Stimulated activated CD8-positive, alpha-beta memory T cell treated with anti-CD3 and anti-CD28 coated beads, Interleukin-7, amount 100 ng/mL, for 1 hour (primary cell): ENCODE data around the gene FAM168A.

ENCODE experiments used
- DNase-seq, 2 donors: peaks; one replicate each; pipeline ENCODE4 v3.0.0-alpha.2; 2020; ENCODE audit warnings: low read depth in 2 of 2

Gene FAM168A

DNA sequence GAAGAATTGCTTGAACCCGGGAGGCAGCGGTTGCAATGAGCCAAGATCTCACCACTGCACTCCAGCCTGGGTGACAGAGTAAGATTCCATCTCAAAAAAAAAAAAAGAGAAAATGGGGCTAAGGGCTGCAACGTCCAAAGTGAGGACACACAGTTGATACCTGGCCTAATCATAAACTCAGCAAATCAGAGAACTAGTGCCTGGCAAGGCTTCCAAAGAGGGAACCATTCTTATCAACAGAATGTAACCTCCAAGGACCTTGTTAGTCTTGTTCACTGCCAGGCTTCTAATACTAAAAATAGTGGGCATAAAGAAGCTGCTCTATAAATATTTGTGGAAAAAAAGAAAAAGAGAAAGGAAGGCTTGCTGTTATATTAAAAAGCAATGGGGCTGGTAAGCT, 42.3 kb downstream of the FAM168A start:
- no peak for DNase-seq

DNA sequence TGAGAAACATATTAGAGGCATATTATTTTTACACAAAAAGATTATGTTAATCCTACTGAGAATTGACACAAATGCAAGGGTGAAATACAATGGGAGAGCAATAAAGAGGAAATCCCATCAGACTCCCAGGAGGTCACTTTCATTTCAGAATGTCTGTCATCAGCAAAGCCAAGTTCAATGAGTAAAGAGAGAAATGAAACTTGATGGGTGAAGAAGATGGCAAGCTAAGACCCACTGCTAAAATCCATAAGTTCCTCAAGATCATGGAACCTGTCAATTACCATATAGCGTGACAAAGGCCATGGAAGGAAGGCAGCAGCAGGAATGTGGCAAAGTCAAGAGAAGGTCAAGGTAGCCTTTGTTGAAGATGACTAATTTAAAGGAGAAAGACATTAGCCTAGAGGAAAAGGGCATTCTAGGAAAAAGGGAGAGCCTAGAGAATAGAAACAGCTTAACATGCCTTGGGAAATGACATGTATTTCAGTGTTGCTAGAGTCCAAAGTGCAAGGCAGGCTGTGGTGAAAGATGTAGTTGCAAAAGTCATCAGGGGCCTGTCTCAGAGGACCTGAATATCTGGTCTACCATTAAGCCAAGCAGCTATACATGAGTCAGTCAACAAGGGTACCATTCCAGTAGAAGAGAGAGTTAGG, 43.1 kb downstream of the FAM168A start:
- no peak for DNase-seq

GRCh38 chr11:73553266-73553665, 44.6 kb downstream of the FAM168A start:
- no peak for DNase-seq

DNA sequence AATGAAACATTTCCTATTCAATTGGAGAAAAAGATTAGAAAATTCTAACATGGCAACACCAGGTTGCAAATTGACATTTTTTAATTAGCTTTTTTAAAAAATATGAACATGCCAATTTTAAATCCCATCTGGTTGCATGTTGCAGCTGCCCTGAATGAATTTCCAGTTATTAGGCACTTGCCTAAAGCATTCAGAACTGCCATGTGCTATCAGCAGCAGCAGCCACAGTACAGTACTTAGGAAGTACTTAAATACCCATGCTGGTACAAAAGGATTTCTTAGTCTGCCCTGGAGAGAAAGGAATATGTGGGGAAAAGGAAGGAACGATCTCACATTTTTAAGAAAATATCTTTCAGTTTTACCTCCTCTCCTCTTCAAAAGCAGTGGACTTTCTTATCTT, 46.2 kb downstream of the FAM168A start:
- DNase-seq = no peak

- DNase-seq = no peak
Measured at GRCh38 chr11:73549376-73549775, 48.5 kb downstream of the FAM168A start.

- no peak for DNase-seq
Measured at GRCh38 chr11:73547706-73548595, 50.0 kb downstream of the FAM168A start.

- no peak for DNase-seq
Measured at GRCh38 chr11:73542175-73542574, 55.7 kb downstream of the FAM168A start.

DNA sequence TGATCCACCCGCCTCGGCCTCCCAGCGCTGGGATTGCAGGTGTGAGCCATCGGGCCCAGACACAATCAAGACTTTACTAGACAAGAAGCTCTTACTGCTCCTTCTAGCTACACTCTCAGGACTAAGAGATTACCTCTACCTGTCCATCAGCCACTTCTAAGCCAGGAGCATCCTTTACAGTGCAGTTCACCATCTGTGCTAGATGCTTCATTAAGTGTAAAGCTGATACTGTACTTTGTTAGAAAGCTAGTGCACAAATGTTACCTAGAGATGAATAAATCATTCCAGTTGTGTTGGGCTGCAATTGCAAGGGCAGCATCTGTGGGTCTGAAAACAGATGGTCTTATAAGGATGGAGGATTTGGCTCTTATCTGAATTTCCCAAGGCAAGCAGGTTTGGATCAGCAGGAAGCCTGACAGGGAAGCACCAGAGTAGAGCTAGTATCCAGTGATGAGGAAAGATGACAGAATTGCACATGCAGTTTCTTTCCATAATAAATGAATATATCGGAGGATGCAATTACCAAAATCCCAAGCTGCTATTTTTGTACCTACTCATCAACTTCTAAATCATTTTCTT, 58.3 kb downstream of the FAM168A start:
- DNase-seq = no peak

- no peak for DNase-seq
Measured at GRCh38 chr11:73538381-73538872, 59.5 kb downstream of the FAM168A start.

DNA sequence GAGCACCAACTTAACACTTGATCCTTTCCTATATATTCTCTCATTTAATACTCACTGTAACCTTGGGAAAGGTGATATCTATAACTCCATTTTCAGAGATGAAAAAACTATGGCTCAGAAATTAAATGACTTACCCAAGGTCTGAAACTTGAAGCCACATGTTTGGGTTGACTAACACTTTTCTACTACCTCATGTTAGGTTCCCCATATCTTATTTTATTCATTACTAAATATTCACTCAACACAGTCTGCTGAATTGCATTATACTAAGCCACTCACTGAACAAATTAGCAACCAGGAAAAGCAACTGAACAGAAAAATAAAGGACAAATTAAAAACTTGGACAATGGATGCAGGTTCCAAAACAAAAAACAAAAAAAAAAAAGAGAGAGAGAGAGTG, 59.9 kb downstream of the FAM168A start:
- no peak for DNase-seq

GRCh38 chr11:73536961-73537360, 61.0 kb downstream of the FAM168A start:
- no peak for DNase-seq

GRCh38 chr11:73532310-73532709, 65.6 kb downstream of the FAM168A start:
- DNase-seq = no peak

DNA sequence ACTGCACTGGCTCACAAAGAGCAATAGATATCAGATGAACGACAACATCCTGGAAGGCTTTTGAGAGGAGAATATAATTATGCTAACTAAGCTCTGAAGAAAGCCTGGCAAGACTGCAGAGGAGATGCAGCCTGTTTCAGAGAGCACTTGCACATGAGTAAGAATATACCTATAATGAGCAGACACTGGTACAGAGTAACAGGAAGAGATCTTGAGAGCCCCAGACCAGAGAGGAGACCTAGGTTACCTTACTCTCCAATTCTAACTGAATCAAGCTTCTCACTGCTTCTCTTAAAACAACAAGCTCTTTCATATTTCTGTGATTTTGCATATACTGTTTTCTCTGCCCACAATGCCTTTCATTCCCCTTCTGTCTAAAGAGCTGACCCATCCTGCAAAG, 66.5 kb downstream of the FAM168A start:
- DNase-seq = no peak

- DNase-seq = no peak
Measured at GRCh38 chr11:73530109-73530508, 67.8 kb downstream of the FAM168A start.

DNA sequence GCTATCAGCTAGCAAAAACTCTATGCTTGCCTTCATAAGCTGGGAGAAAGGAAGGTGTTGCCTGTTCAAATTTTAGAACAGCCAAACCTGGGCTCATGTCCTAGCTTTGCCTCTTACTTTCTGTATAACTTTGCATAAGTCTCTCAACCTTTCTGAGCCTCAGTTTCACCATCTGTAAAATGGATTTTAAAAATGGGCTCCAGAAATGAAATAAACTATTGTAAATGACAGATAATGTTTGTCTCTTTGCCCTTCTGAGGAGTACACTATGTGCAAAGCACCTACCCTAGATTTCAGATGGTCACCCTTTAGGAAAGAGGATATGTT, 68.7 kb downstream of the FAM168A start:
- no peak for DNase-seq

- DNase-seq = no peak
Measured at GRCh38 chr11:73528483-73529203, 69.3 kb downstream of the FAM168A start.

DNA sequence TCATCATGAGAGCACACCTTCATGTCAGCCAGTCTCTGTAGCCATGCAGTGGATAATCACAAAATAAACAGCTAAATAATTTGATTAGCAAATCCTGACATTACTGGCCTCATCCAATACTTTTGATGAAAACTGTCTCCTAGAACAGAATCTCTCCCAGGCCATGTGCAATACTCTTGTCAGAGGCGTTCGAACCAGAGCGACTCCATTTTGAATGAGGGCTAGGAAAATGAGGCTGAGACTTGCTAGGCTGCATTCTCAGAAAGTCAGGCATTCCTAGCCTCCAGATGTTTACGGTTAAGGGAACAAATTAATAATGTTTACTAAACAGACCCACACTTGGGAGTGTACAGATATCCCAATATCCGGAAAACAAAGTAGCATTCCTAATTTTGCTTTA, 69.9 kb downstream of the FAM168A start:
- no peak for DNase-seq

DNA sequence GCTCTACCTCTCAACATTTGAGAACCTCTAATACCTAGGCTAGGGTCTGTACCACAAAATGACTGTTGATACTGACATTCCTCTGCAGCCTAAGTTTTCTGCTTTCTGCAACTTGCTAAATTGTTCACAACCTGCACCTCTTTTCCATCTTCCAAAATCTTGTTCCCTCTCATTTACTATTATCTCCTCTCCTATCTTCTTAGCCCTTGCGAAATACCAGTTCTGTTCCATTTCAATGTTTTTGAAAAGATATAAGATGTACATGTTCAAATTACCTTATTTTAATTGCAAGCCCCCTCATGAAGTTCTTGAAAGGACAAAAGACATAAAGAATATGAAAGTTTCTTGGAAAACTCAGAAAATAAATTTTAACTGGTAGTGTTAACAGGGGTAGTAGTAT, 72.3 kb downstream of the FAM168A start:
- DNase-seq = no peak

GRCh38 chr11:73524774-73525173, 73.1 kb downstream of the FAM168A start:
- no peak for DNase-seq

DNA sequence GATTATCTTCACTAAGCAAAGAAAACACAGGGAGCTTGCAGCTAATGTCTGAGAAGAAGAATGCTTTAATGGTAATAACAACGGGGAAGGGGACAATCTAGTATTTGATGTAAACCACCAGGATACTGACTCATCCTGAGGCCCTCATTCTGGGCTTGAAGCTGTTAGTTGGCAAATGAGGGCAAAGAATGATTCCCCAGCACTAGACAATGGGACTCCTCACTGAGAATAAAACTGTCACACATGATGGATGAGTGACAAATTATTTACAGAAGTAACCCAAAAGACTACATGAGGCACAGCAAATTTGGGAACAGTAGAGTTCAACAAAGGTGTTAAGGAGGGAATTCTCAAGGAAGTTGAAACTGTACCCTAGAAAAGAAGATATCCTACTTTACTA, 76.3 kb downstream of the FAM168A start:
- DNase-seq = no peak

DNA sequence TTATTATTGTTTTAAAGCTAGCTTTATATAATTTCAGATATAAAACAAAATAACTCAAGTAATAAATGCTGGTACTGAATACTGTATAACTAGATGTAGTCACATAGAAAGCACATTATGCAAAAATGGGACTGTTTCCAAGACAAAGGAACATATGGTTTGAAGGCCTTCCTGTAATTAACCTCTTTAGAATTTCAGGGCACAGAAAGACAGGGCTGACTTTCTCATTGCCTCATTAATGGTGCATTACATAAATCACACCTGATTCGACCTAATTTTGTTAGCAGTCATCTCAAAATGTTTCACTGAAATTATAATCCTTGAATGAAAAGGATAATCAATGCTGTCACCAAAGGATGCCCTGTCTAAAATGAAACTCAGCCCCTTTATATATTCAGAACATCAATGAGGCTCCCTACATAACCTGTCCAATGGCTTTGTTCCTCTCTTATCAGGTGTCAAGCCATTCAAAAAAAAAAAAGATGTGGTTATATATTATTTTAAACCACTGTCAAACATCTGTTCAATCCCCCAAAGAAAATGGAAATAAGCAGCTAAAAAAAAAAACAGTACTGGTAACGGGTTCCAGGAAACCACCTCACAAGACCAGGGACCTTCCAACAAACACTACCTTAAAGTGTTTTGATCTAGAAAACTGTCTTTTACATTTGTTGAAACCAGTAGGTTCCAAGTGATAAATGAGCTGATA, 77.4 kb downstream of the FAM168A start:
- DNase-seq = no peak

- DNase-seq = no peak
Measured at GRCh38 chr11:73519266-73519665, 78.6 kb downstream of the FAM168A start.
